T-cell (primary cell): ENCODE results near the gene ZNF674. TPM values are rescaled to one million over a fixed set of nuclear protein-coding genes. Genes with fewer than 3 reads are reported as not detected.

Experiments used
- ATAC-seq, 4 experiments: fragments of 200-7000 bp in 3 of 4; fragments of 150-1000 bp in 1 of 4; cut with Tn5 transposase; replicated peaks in 1 of 4; 1 replicate in 3 of 4; 2 replicates in 1 of 4; pipeline ENCODE4 v1.10.0; 2021; ENCODE audit warnings: moderate library complexity in 3 of 4, mild to moderate bottlenecking in 2 of 4, moderate number of reproducible peaks in 1 of 4
- CTCF ChIA-PET, 2 donors: fragments of 300-600 bp; sonication (Branson Sonifier 250); formaldehyde crosslinking; loops; one replicate each; lab custom pipeline; 2022; ENCODE audit warnings: antibody characterized with exemption in 2 of 2; lab: Charles Lee
- POLR2A ChIA-PET, 2 donors: fragments of 300-600 bp; sonication (Branson Sonifier 250); formaldehyde crosslinking; loops; one replicate each; lab custom pipeline; 2022; ENCODE audit warnings: antibody characterized with exemption in 2 of 2; lab: Charles Lee
- DNase-seq, 35 experiments: peaks; one replicate each; pipeline versions ENCODE4 v3.0.0 to v3.0.0-alpha.2; 2013 to 2023
- H3K27ac ChIP-seq: one replicate; pipeline ENCODE4 v1.5.1; 2013; ENCODE audit warnings: low read length
- H3K27me3 ChIP-seq, 2 experiments: replicated peaks in 1 of 2; 1 replicate in 1 of 2; 2 replicates in 1 of 2; pipeline versions ENCODE4 v1.6.1 to v1.7.0; 2013; ENCODE audit warnings: low read length in 1 of 2, mixed read lengths in 1 of 2; ENCODE audit not compliant: control insufficient read depth in 2 of 2, insufficient read depth in 2 of 2; ENCODE audit errors: extremely low read depth in 1 of 2
- H3K36me3 ChIP-seq, 2 donors: 1 replicate in 1 of 2; 2 replicates in 1 of 2; pipeline versions ENCODE4 v1.6.1 to v1.7.0; 2013; ENCODE audit warnings: low read length in 1 of 2; ENCODE audit not compliant: control insufficient read depth in 2 of 2, insufficient read depth in 1 of 2; ENCODE audit errors: extremely low read depth in 1 of 2
- H3K4me1 ChIP-seq, 2 experiments: 1 replicate in 1 of 2; 2 replicates in 1 of 2; pipeline versions ENCODE4 v1.6.1 to v1.7.0; 2013; ENCODE audit warnings: low read length in 2 of 2, mixed read lengths in 1 of 2; ENCODE audit not compliant: insufficient read depth in 2 of 2, control insufficient read depth in 1 of 2; ENCODE audit errors: extremely low read depth in 1 of 2
- H3K4me3 ChIP-seq, 2 donors: 1 replicate in 1 of 2; 2 replicates in 1 of 2; pipeline versions ENCODE4 v1.5.1 to v1.7.0; 2013; ENCODE audit warnings: mild to moderate bottlenecking in 2 of 2, low read length in 1 of 2, moderate library complexity in 1 of 2; ENCODE audit not compliant: control insufficient read depth in 1 of 2; ENCODE audit errors: extremely low read depth in 1 of 2
- H3K9me3 ChIP-seq: 2 replicates; pipeline ENCODE4 v1.7.0; 2013
- H3K27ac Mint-ChIP-seq, 2 donors: one replicate each; pipeline ENCODE4 v1.8.0; 2020 to 2021; ENCODE audit warnings: mild to moderate bottlenecking in 2 of 2, mixed read lengths in 2 of 2
- H3K27me3 Mint-ChIP-seq, 2 donors: one replicate each; pipeline ENCODE4 v1.8.0; 2021 to 2022; ENCODE audit warnings: mixed read lengths in 2 of 2
- H3K36me3 Mint-ChIP-seq: one replicate; pipeline ENCODE4 v1.8.0; 2021; ENCODE audit warnings: mixed read lengths
- H3K4me1 Mint-ChIP-seq, 3 donors: one replicate each; pipeline ENCODE4 v1.8.0; 2020 to 2022; ENCODE audit warnings: mixed read lengths in 3 of 3, mild to moderate bottlenecking in 1 of 3
- H3K4me3 Mint-ChIP-seq, 3 donors: one replicate each; pipeline ENCODE4 v1.8.0; 2020 to 2022; ENCODE audit warnings: mild to moderate bottlenecking in 3 of 3, mixed read lengths in 3 of 3, moderate library complexity in 3 of 3
- H3K9me3 Mint-ChIP-seq, 3 donors: one replicate each; pipeline ENCODE4 v1.8.0; 2020 to 2022; ENCODE audit warnings: mixed read lengths in 3 of 3
- whole genome bisulfite sequencing: methylation state at CpG from one replicate; pipeline ENCODE4 v1.1.5; 2013; ENCODE audit warnings: missing lambda C conversion rate; ENCODE audit not compliant: insufficient coverage; 5-methylcytosine and 5-hydroxymethylcytosine counted together
- total RNA-seq, 35 experiments: library from RNA in 6 of 35; stranded (reverse) in 6 of 35; fragments of 120-200 nt in 1 of 35; gene quantifications; one replicate each; pipeline versions ENCODE4 v1.2.1 to v1.2.4 and lab custom pipeline; 2013 to 2026

Gene ZNF674
- total RNA-seq, 5 donors from 2014 or later (not counting 1 experiment from before 2014, with no cell fraction given): 3.2 to 5.5 (median 4.6) TPM

DNA sequence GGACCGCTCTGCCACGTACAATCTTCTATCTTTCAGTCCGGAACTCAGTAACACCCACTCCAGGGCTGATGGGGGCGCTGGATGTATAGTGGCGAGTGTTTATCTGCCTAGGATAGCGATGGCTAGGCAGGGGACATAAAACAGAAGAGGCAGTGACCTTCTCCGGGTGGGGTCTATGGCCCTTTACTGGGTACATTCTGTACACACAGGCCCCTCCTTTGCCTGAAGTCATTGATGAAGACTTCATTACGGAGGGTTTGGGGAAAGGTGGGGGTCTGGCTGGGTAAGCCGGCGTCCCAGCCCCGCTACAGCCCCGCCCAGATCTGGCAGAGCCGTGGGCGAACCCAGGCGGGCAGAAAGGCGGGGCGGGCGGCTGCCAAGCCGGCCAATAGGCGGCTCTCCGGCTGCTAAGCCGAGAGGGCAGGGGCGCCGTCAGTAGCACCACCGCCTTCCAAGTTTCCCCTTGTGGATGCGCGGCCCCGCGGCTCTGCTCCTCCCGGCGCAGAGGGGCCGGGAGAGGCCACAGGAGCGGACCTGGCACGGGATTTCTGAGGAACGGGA is 28.2 kb upstream of the ZNF674 start, which contains the start of gene CHST7:
Gene CHST7, plus strand, starts transcription at position 435 of the 561 bp plus-strand sequence. CDS start 167 bp downstream, outside the sequence.
- Histone ChIP-seq H3K9me3 (no peaks in the 10 kb centered on the region), H3K4me3 (peak within 1 kb of the TSS; percentile 63 to 71), H3K27me3 (no peaks in the 10 kb centered on the region), H3K36me3 (no peaks in the 10 kb centered on the region), H3K27ac (peak within 1 kb of the TSS; percentile 75), H3K4me1 (peaks cover 7 to 49% of the 10 kb centered on the region in 2 experiments)
- Mint-ChIP-seq H3K27me3 (peaks cover 0 to 5% of the 10 kb centered on the region in 2 donors), H3K4me3 (peak within 1 kb of the TSS; percentile 76 to 79 (median 79)), H3K36me3 (peaks cover 4% of the 10 kb centered on the region), H3K9me3 (no peaks in the 10 kb centered on the region), H3K27ac (peak within 1 kb of the TSS; percentile 82 to 83), H3K4me1 (peaks cover 33 to 41% (median 37%) of the 10 kb centered on the region in 3 donors)
- CTCF ChIA-PET: interaction anchor here in 1 of 2 donors (0.6 to 1.5 kb wide), 6 partner anchors 10 to 88 kb away, joined by 3 to 5 read pairs (median 4); no protein-coding TSS in a partner anchor
- POLR2A ChIA-PET: no interaction called here
- DNase-seq (peak in 34 of 35 experiments; percentile 13 to 68 (median 38)), ATAC-seq (peak; percentile 56 to 62 (median 60))
- under 1% methylated on average over 24 of the region's 35 CpGs for WGBS

DNA sequence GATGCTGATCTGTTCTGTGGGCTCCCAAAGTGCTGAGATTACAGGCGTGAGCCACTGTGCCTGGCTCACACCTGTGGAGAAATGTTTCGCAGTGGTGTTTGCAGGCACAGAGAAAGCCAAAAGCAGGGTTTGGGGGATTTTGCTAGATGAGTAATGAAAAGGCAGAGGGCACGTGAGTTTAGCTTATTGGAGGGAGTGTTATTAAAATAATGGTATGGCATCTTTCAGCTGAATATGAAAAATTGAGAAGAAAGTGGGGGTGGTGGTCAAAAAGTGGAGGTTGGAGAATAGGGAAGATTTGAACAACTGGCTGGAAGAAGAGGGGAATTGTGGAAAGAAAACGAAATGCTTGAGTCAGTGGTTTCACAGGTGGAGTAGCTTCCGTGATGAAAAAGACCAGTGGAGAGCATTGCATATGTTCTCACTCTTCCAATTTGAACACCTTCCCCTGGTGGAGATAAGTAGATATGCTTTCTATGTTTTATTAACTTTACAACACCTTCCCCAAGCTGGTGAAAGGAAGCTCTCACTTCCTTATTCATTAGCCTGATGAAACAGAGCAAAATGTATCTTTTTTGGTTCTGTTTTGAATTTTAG is 27.2 kb upstream of the ZNF674 start:
- peak in 15 of 35 experiments; percentile 1 to 59 (median 12) for DNase-seq
- no peaks in the 10 kb centered on the region for H3K9me3 Mint-ChIP-seq
- ATAC-seq: peak in 2 of 4 experiments; percentile 21 to 22

DNA sequence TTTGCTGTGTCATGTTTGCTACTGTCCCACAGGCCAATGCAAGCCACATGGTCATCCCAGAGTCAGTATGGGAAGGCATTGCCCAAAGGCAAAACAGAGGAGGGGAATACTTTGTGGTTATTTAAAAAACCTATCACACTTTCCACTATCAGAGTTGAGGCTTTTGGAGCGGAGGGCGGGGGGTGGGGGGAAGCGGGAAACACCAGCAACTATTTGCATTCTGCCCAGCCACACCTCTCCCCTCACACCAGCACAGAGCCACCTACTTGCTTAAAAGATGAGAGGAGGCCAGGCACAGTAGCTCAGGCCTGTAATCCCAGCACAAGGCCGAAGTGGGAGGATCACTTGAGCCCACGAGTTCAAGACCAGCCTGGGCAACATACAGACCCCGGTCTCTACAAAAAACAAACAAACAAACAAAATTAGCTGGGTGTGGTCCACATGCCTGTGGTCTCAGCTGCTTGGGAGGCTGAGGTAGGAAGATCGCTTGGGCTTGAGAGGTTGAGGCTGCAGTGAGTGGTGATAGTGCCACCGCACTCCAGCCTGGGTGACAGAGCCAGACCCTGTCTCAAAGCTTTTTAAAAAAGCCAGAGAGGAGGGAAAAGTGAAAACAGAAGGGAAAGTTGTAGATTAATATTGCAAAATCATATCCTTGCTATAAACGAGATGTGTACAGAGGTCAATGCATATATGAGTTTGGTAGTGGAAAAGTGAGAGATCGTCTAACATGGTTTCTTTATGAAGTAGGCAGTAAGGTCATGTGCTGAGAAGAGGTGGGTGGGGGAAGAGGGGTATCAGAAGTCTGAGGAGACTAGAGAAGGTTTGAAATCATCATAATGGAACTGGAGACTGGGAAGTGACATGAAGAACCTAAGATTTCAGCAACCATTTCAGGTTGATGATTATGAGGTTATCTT is 26.5 kb upstream of the ZNF674 start:
- Mint-ChIP-seq H3K9me3 (no peaks in the 10 kb centered on the region), H3K27me3 (peaks cover 0 to 5% of the 10 kb centered on the region in 2 donors), H3K4me3 (peak overlapping the region; percentile 76 to 79 (median 79)), H3K27ac (peak overlapping the region; percentile 82 to 83), H3K36me3 (no peaks in the 10 kb centered on the region), H3K4me1 (peaks cover 27 to 28% (median 27%) of the 10 kb centered on the region in 3 donors)
- WGBS: 67% methylated on average over 1 of the region's 10 CpGs
- no peaks in the 10 kb centered on the region for H3K36me3 ChIP-seq
- no peak for DNase-seq
- H3K27ac ChIP-seq: peak overlapping the region; percentile 75
- CTCF ChIA-PET: interaction anchor here in 1 of 2 donors (0.6 to 1.5 kb wide), 6 partner anchors 17 to 125 kb away, joined by 3 to 5 read pairs (median 3); no protein-coding TSS in a partner anchor
- ATAC-seq: no peak
- H3K27me3 ChIP-seq: no peaks in the 10 kb centered on the region
- POLR2A ChIA-PET: no interaction called here
- H3K9me3 ChIP-seq: no peaks in the 10 kb centered on the region
- no peak overlapping the region for H3K4me3 ChIP-seq
- H3K4me1 ChIP-seq: peaks cover 7 to 36% of the 10 kb centered on the region in 2 experiments

More for the DNA sequence above, 27.2 kb upstream of the ZNF674 start:
- ChIA-PET CTCF (interaction anchor here in 1 of 2 donors (1.0 to 1.5 kb wide), 7 partner anchors 11 to 125 kb away, joined by 3 to 5 read pairs (median 4); no protein-coding TSS in a partner anchor), POLR2A (no interaction called here)
- 20% methylated on average over 1 of the region's 5 CpGs for WGBS
- Histone ChIP-seq H3K27me3 (no peaks in the 10 kb centered on the region), H3K4me3 (peak overlapping the region; percentile 41 to 71), H3K36me3 (no peaks in the 10 kb centered on the region), H3K4me1 (peaks cover 7 to 41% of the 10 kb centered on the region in 2 experiments), H3K9me3 (no peaks in the 10 kb centered on the region), H3K27ac (peak overlapping the region; percentile 75)
- peaks cover 0 to 8% of the 10 kb centered on the region in 2 donors for H3K27me3 Mint-ChIP-seq
- peak overlapping the region; percentile 82 to 83 for H3K27ac Mint-ChIP-seq
- H3K36me3 Mint-ChIP-seq: no peaks in the 10 kb centered on the region
- H3K4me1 Mint-ChIP-seq: peaks cover 33 to 35% (median 33%) of the 10 kb centered on the region in 3 donors
- peak overlapping the region; percentile 76 to 79 (median 79) for H3K4me3 Mint-ChIP-seq

DNA sequence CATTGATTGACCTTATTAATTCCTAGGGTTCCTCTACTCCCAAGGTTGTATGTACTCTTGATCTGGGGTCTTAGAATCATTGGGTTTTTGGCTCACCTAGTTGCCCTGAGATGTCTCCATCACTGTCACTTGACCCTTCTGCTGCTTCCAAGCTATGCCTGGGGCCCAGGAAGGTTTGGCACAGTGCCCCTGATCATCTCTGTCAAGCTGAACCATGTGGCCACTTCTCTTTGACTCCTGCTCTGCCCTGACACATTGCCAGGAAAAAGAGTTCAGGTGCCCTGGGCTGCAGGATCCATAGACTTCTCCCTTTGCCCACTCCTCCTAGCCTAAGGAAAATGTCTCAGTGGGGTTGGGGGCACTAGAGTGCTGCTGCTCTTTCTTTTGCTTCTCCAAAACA is 24.4 kb upstream of the ZNF674 start:
- CTCF ChIA-PET: no interaction called here

DNA sequence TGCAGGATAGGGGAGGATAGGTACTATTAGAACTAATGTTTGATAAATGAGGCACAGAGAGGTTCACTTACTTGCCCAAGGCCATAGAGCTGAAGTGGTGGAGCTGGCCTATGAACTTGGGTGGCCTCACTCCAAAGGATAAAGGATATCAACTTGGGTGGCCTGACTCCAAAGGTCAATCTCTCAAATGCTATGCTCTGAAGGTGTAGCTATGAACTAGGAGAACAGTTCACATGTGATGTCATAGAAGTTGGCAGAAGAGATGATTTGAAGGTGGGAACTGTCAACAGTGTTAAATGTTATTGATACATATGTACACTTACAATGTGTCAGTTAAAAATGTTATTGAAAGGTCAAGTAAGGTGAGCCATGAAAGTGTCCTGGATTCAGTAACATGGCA is 22.2 kb upstream of the ZNF674 start:
- Histone ChIP-seq H3K36me3 (no peaks in the 10 kb centered on the region), H3K27me3 (no peaks in the 10 kb centered on the region), H3K9me3 (no peaks in the 10 kb centered on the region), H3K27ac (no peak overlapping the region), H3K4me3 (no peak overlapping the region), H3K4me1 (peaks cover 0 to 12% of the 10 kb centered on the region in 2 experiments)
- Mint-ChIP-seq H3K4me3 (no peak overlapping the region), H3K9me3 (no peaks in the 10 kb centered on the region), H3K4me1 (peaks cover 4 to 12% (median 7%) of the 10 kb centered on the region in 3 donors), H3K36me3 (peaks cover 4% of the 10 kb centered on the region), H3K27ac (no peak overlapping the region), H3K27me3 (peaks cover 0 to 17% of the 10 kb centered on the region in 2 donors)
- ATAC-seq (no peak), DNase-seq (no peak)
- POLR2A ChIA-PET: no interaction called here
- CTCF ChIA-PET: interaction anchor here in 1 of 2 donors (0.7 kb wide), 1 partner anchor 459 kb away, joined by 3 read pairs; no protein-coding TSS in a partner anchor

More for the DNA sequence above, 24.4 kb upstream of the ZNF674 start:
- H3K4me3 Mint-ChIP-seq: no peak overlapping the region
- Histone ChIP-seq H3K27ac (no peak overlapping the region), H3K4me1 (peaks cover 7 to 22% of the 10 kb centered on the region in 2 experiments), H3K4me3 (no peak overlapping the region), H3K36me3 (no peaks in the 10 kb centered on the region), H3K9me3 (no peaks in the 10 kb centered on the region), H3K27me3 (no peaks in the 10 kb centered on the region)
- ATAC-seq: no peak
- peaks cover 0 to 12% of the 10 kb centered on the region in 2 donors for H3K27me3 Mint-ChIP-seq
- peaks cover 4% of the 10 kb centered on the region for H3K36me3 Mint-ChIP-seq
- no peak overlapping the region for H3K27ac Mint-ChIP-seq
- DNase-seq: no peak
- POLR2A ChIA-PET: no interaction called here
- no peaks in the 10 kb centered on the region for H3K9me3 Mint-ChIP-seq
- peaks cover 14 to 17% (median 17%) of the 10 kb centered on the region in 3 donors for H3K4me1 Mint-ChIP-seq
